Endothelial cell (in vitro differentiated cells): Measurements from ENCODE around the gene ZBTB9. TPM values are rescaled to one million over a fixed set of nuclear protein-coding genes. Genes with fewer than 3 reads are reported as not detected.

ENCODE experiments used
- DNase-seq: peaks from one replicate; pipeline ENCODE4 v3.0.0; 2021; ENCODE audit warnings: low spot score
- H3K27ac Mint-ChIP-seq: one replicate; pipeline ENCODE4 v1.8.0; 2021; ENCODE audit warnings: mixed read lengths, inconsistent platforms; ENCODE audit not compliant: unreplicated experiment
- H3K27me3 Mint-ChIP-seq: one replicate; pipeline ENCODE4 v1.8.0; 2021; ENCODE audit warnings: mild to moderate bottlenecking, moderate library complexity, mixed read lengths, inconsistent platforms; ENCODE audit not compliant: unreplicated experiment
- H3K36me3 Mint-ChIP-seq: one replicate; pipeline ENCODE4 v1.8.0; 2021; ENCODE audit warnings: mild to moderate bottlenecking, low read depth, mixed read lengths, inconsistent platforms; ENCODE audit not compliant: unreplicated experiment
- H3K4me1 Mint-ChIP-seq: one replicate; pipeline ENCODE4 v1.8.0; 2021; ENCODE audit warnings: mild to moderate bottlenecking, mixed read lengths, inconsistent platforms; ENCODE audit not compliant: unreplicated experiment
- H3K4me3 Mint-ChIP-seq: one replicate; pipeline ENCODE4 v1.8.0; 2021; ENCODE audit warnings: mild to moderate bottlenecking, mixed read lengths, inconsistent platforms; ENCODE audit not compliant: unreplicated experiment
- H3K9me3 Mint-ChIP-seq: one replicate; pipeline ENCODE4 v1.8.0; 2021; ENCODE audit warnings: mixed read lengths, inconsistent platforms; ENCODE audit not compliant: unreplicated experiment
- CTCF ChIP-seq: fragments of 200-600 bp; sonication (generic); IDR thresholded peaks from one replicate; pipeline ENCODE4 v1.5.0; 2021; ENCODE audit warnings: antibody characterized with exemption; ENCODE audit not compliant: unreplicated experiment
- total RNA-seq: library from RNA; stranded (reverse); fragmentation: NEBNext Ultra II Directional; extraction: Animal tissue kit (Norgen Biotek cat#: 25700); gene quantifications from one replicate; pipeline ENCODE4 v1.2.1, GENCODE V29; 2021; ENCODE audit not compliant: unreplicated experiment

ZBTB9 gene
- total RNA-seq, 1 donor from 2014 or later, result 18.7 TPM

- H3K36me3 Mint-ChIP-seq, result peaks cover 9% of the 10 kb centered on the region
- H3K9me3 Mint-ChIP-seq, result no peaks in the 10 kb centered on the region
- peaks cover 73% of the 10 kb centered on the region for H3K4me1 Mint-ChIP-seq
- TF ChIP-seq CTCF, result peak; percentile 63
- H3K4me3 Mint-ChIP-seq, result peak overlapping the region; percentile 98
- peaks cover 20% of the 10 kb centered on the region for H3K27me3 Mint-ChIP-seq
- peak overlapping the region; percentile 96 for H3K27ac Mint-ChIP-seq
- peak; percentile 51 for DNase-seq
Measured at GRCh38 chr6:33428224-33428965, 26.0 kb upstream of the ZBTB9 start.

DNA sequence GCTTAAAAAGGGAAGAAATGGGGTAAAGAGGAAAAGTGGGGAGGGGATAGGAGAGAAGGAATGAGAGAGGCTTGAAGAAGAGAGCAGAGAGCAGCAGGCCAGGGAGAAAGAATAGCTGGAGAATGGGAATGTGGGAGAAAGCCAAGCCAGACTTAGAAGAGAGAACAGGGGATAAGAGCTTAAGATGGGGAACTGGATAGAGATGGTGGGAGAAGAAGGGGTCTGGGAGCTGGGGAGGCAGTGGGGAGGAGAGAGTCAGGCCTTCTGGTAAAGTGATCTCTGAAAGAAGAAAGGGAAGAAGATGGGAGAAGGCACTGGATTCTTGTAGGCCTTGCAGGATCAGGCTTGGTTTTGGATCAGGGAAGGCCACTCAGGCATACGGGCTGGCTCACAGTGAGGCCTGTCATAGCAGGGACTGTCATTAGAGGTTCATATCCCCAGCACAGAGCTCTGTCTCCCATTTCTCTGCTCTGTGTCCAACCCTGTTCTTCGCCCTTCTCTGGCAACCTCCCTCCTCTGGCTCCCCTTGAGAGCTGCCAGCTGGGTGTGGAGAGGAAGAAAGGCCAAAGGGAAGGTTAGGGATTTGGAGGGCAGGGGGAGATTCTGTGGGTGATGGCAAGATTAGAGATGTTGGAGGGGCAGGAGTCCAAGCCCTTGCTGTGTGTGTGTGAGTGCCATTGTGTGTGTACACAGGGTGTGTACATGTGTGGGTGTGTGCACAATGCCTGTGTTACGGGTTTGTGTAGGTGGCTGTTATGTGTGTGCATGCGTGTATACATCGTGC, 25.2 kb upstream of the ZBTB9 start:
- peaks cover 5% of the 10 kb centered on the region for H3K36me3 Mint-ChIP-seq
- H3K27me3 Mint-ChIP-seq, result peaks cover 17% of the 10 kb centered on the region
- DNase-seq, result no peak
- no peak for TF ChIP-seq CTCF
- no peaks in the 10 kb centered on the region for H3K9me3 Mint-ChIP-seq
- H3K4me3 Mint-ChIP-seq, result peak overlapping the region; percentile 98
- H3K27ac Mint-ChIP-seq, result peak overlapping the region; percentile 96
- H3K4me1 Mint-ChIP-seq, result peaks cover 75% of the 10 kb centered on the region

- H3K27me3 Mint-ChIP-seq, result peaks cover 17% of the 10 kb centered on the region
- peak overlapping the region; percentile 56 for H3K4me3 Mint-ChIP-seq
Measured at GRCh38 chr6:33429750-33430052, 24.7 kb upstream of the ZBTB9 start.

GRCh38 chr6:33430334-33430733, 24.0 kb upstream of the ZBTB9 start:
- H3K36me3 Mint-ChIP-seq, result peaks cover 8% of the 10 kb centered on the region

More at GRCh38 chr6:33429750-33430052, 24.7 kb upstream of the ZBTB9 start:
- DNase-seq, result no peak
- H3K9me3 Mint-ChIP-seq, result no peaks in the 10 kb centered on the region
- H3K4me1 Mint-ChIP-seq, result peaks cover 71% of the 10 kb centered on the region
- no peak for TF ChIP-seq CTCF
- H3K36me3 Mint-ChIP-seq, result peaks cover 5% of the 10 kb centered on the region
- peak overlapping the region; percentile 90 for H3K27ac Mint-ChIP-seq

More at GRCh38 chr6:33430334-33430733, 24.0 kb upstream of the ZBTB9 start:
- Mint-ChIP-seq H3K9me3 (no peaks in the 10 kb centered on the region), H3K27ac (peak overlapping the region; percentile 90), H3K4me1 (peaks cover 68% of the 10 kb centered on the region), H3K4me3 (peak overlapping the region; percentile 56), H3K27me3 (peaks cover 15% of the 10 kb centered on the region)
- TF ChIP-seq CTCF, result no peak
- no peak for DNase-seq
